Activated T-helper 17 cell treated with anti-CD3 and anti-CD28 coated beads, Interleukin-2, amount 50 U/mL, for 72 hours (primary cell): Measurements from ENCODE around the gene HHATL. TPM values are rescaled to one million over a fixed set of nuclear protein-coding genes. Genes with fewer than 3 reads are reported as not detected.
A peak's percentile ranks its signal among the peaks of the same experiment; 100 is the strongest.

ENCODE experiments used
- ATAC-seq: fragments of 150-1000 bp; cut with Tn5 transposase; replicated peaks from 2 replicates; pipeline ENCODE4 v1.10.0; 2021; ENCODE audit warnings: mild to moderate bottlenecking, moderate library complexity
- H3K27ac Mint-ChIP-seq: one replicate; pipeline ENCODE4 v1.8.0; 2022; ENCODE audit warnings: mixed read lengths
- H3K27me3 Mint-ChIP-seq: one replicate; pipeline ENCODE4 v1.8.0; 2022; ENCODE audit warnings: mixed read lengths
- H3K36me3 Mint-ChIP-seq: one replicate; pipeline ENCODE4 v1.8.0; 2022; ENCODE audit warnings: low read depth, mild to moderate bottlenecking, mixed read lengths
- H3K4me1 Mint-ChIP-seq: one replicate; pipeline ENCODE4 v1.8.0; 2022; ENCODE audit warnings: mixed read lengths
- H3K4me3 Mint-ChIP-seq: one replicate; pipeline ENCODE4 v1.8.0; 2022; ENCODE audit warnings: mild to moderate bottlenecking, mixed read lengths
- H3K9me3 Mint-ChIP-seq: one replicate; pipeline ENCODE4 v1.8.0; 2022; ENCODE audit warnings: mixed read lengths
- total RNA-seq, 2 donors: library from RNA; stranded (reverse); gene quantifications; one replicate each; pipeline ENCODE4 v1.2.3, GENCODE V29; 2022

Gene HHATL
- total RNA-seq, 2 donors from 2014 or later: not detected

GRCh38 chr3:42664438-42664803 lies 38.2 kb downstream of the HHATL start:
- Mint-ChIP-seq H3K27me3 (no peaks in the 10 kb centered on the region), H3K4me1 (no peaks in the 10 kb centered on the region), H3K27ac (no peak overlapping the region), H3K9me3 (no peaks in the 10 kb centered on the region), H3K36me3 (no peaks in the 10 kb centered on the region), H3K4me3 (no peak overlapping the region)
- ATAC-seq: no peak

DNA sequence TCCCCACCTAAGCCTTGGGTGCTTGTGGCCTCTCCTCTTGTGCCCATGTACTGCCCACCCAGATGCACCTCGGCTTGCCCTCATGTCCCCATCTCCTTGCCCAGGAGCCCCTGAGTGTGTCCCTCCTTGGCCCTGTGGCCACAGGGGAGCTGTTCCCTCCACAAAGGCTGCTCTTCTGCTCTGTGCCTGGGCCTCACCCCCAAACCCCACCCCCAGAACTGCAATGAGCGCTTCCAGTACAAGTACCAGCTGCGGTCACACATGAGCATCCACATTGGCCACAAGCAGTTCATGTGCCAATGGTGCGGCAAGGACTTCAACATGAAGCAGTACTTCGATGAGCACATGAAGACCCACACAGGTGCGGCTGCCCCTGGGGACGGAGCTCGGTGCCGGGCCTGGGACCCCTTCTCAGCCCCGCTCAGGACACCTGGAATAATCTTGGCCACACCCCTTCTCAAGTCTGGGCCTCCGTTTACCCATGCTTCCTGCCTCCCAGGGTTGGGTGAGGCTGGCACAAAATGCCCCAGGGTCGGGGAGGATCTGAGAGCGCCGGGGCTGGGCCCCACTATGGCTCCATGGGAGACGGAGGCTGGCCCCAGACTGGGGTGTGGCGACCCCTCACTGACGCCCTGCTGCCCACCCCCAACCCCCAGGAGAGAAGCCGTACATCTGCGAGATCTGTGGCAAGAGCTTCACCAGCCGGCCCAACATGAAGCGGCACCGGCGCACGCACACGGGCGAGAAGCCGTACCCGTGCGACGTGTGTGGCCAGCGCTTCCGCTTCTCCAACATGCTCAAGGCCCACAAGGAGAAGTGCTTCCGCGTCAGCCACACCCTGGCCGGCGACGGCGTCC lies 38.8 kb downstream of the HHATL start:
- Mint-ChIP-seq H3K27me3 (no peaks in the 10 kb centered on the region), H3K9me3 (no peaks in the 10 kb centered on the region), H3K4me1 (no peaks in the 10 kb centered on the region), H3K4me3 (no peak overlapping the region), H3K27ac (no peak overlapping the region), H3K36me3 (no peaks in the 10 kb centered on the region)
- ATAC-seq: no peak

GRCh38 chr3:42662813-42663535 lies 39.6 kb downstream of the HHATL start:
- Mint-ChIP-seq H3K4me1 (no peaks in the 10 kb centered on the region), H3K36me3 (no peaks in the 10 kb centered on the region), H3K27me3 (no peaks in the 10 kb centered on the region), H3K27ac (no peak overlapping the region), H3K9me3 (no peaks in the 10 kb centered on the region), H3K4me3 (no peak overlapping the region)
- ATAC-seq: no peak

DNA sequence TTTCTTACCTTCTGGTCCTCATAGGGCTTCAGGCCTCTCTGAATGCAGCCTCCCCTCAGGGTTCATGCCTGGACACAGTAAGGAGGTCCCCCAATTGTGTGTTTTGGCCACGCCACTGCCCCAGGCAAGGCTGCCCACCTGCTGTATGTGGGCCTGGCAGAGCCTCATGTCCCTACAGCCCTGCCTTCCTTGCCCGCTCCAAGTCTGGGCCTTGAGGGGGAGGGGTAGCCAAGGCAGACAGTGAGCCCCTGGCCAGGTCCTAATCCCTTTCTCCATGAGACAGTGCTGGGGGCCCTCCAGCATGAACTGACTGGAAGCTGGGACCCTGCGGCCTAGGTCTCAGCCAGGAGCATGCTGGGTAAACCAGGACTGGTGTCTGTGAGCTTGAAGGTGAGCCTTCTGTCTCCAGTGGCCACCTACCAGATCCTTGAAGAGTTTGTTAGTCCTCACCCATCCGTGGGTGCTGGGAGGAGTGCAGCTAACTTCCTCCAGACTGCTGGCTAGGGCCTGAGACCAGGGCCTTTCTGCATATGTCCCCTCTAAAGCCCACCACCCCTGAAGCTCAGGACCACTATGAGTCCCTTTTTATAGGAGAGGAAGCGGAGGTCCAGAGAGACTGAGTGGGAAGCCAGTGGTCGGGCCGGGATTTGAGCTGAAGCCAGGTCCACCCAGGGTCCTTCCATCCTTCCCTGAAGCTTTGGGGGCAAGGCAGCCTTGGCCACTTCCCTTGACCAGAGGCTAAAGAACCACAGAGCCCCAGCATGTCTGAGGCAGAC lies 40.4 kb downstream of the HHATL start:
- H3K4me1 Mint-ChIP-seq: no peaks in the 10 kb centered on the region

GRCh38 chr3:42661593-42662022 lies 41.0 kb downstream of the HHATL start:
- Mint-ChIP-seq H3K4me1 (no peaks in the 10 kb centered on the region), H3K36me3 (no peaks in the 10 kb centered on the region), H3K27me3 (no peaks in the 10 kb centered on the region), H3K27ac (no peak overlapping the region), H3K9me3 (no peaks in the 10 kb centered on the region), H3K4me3 (no peak overlapping the region)
- no peak for ATAC-seq

More for the DNA sequence above, 40.4 kb downstream of the HHATL start:
- H3K36me3 Mint-ChIP-seq: no peaks in the 10 kb centered on the region
- no peak overlapping the region for H3K4me3 Mint-ChIP-seq
- no peaks in the 10 kb centered on the region for H3K9me3 Mint-ChIP-seq
- no peak overlapping the region for H3K27ac Mint-ChIP-seq
- no peaks in the 10 kb centered on the region for H3K27me3 Mint-ChIP-seq
- ATAC-seq: no peak

- H3K27me3 Mint-ChIP-seq: no peaks in the 10 kb centered on the region
- no peak overlapping the region for H3K4me3 Mint-ChIP-seq
- no peaks in the 10 kb centered on the region for H3K36me3 Mint-ChIP-seq
- H3K27ac Mint-ChIP-seq: peak overlapping the region; percentile 44
- no peaks in the 10 kb centered on the region for H3K4me1 Mint-ChIP-seq
- peak; percentile 50 for ATAC-seq
- H3K9me3 Mint-ChIP-seq: no peaks in the 10 kb centered on the region
These were observed 41.7 kb downstream of the HHATL start for GRCh38 chr3:42660898-42661297.

DNA sequence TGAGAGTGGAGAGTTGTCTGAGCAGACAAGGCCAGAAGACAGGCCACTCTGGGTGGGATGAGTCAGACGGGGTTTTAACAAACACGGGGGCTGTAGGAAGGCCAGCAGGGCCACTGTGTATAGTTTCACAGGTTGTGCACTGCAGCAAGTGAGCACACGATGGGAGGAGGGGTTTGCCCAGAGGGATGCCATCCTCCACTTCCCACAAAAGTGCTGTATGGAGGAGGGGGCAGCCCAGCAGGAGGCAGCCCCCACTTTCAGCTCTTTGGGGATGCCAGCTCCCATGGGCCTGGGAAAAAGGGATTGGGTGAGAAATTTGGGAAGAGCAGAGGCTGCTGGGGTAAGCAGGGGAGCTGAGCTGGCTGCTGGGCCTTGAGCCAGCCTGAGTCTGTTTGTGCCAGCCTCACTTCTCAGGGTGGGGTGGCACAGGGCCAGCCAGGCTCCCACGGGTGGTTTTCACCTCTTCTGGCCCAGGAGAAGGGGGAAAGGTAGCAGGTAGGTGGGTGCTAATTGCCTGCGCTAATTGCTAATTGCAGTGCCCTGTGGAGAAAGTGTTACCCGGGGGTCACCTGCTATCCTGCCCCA lies 42.4 kb downstream of the HHATL start:
- Mint-ChIP-seq H3K36me3 (no peaks in the 10 kb centered on the region), H3K27me3 (no peaks in the 10 kb centered on the region), H3K27ac (peak overlapping the region; percentile 23), H3K9me3 (no peaks in the 10 kb centered on the region), H3K4me1 (no peaks in the 10 kb centered on the region), H3K4me3 (no peak overlapping the region)
- no peak for ATAC-seq

DNA sequence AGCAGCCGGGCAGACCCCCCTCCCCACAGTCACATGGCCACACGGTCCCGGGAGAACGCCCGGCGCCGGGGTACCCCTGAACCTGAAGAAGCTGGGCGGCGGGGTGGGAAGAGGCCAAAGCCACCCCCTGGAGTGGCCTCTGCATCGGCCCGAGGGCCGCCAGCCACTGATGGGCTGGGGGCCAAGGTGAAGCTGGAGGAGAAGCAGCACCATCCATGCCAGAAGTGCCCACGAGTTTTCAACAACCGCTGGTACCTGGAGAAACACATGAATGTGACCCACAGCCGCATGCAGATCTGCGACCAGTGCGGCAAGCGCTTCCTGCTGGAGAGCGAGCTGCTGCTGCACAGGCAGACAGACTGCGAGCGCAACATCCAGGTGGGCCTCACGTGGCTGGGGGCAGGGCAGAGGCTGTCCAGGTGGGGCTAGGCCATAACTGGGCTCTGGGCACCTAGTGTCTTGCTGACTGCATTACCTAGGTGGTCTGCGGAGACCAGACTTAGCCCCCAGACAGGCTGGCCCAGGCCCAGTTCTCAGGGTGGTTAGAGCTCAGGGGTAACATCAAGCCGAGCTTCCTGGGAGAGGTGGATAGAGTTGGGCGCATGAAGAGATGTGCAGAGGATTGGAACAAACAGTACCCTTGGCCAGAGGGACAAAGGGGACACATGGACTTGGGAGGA lies 43.0 kb downstream of the HHATL start:
- Mint-ChIP-seq H3K4me3 (no peak overlapping the region), H3K36me3 (no peaks in the 10 kb centered on the region), H3K27me3 (no peaks in the 10 kb centered on the region), H3K9me3 (no peaks in the 10 kb centered on the region), H3K4me1 (no peaks in the 10 kb centered on the region), H3K27ac (peak overlapping the region; percentile 23)
- ATAC-seq: no peak

- no peaks in the 10 kb centered on the region for H3K9me3 Mint-ChIP-seq
- no peak for ATAC-seq
- H3K27me3 Mint-ChIP-seq: no peaks in the 10 kb centered on the region
- no peak overlapping the region for H3K4me3 Mint-ChIP-seq
- H3K36me3 Mint-ChIP-seq: no peaks in the 10 kb centered on the region
- H3K4me1 Mint-ChIP-seq: no peaks in the 10 kb centered on the region
- H3K27ac Mint-ChIP-seq: no peak overlapping the region
These were observed 43.7 kb downstream of the HHATL start for GRCh38 chr3:42658771-42659390.

DNA sequence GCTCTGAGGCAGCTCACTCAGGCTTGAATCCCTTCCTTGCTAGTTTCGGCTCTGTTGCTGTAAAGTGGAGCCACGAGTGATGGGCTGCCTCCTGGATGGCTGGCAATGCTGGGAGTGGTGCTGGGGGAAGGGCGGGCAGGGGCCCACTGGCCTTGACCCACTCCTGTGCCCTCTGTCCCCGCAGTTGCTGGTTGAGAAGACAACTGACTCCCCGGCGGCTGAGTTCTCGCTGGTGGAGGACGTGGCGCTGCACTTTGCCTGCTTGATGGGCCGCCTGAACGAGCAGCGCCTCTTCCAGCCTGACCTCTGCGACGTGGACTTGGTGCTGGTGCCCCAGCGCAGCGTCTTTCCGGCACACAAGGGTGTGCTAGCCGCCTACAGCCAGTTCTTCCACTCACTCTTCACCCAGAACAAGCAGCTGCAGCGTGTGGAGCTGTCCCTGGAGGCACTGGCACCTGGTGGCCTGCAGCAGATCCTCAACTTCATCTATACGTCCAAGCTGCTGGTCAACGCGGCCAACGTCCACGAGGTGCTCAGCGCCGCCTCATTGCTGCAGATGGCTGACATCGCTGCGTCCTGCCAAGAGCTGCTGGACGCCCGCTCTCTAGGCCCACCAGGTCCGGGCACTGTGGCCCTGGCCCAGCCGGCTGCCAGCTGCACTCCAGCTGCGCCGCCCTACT lies 44.4 kb downstream of the HHATL start:
- Mint-ChIP-seq H3K4me3 (no peak overlapping the region), H3K4me1 (no peaks in the 10 kb centered on the region), H3K27me3 (no peaks in the 10 kb centered on the region), H3K36me3 (no peaks in the 10 kb centered on the region), H3K9me3 (no peaks in the 10 kb centered on the region), H3K27ac (peak overlapping the region; percentile 17)
- no peak for ATAC-seq

- H3K27me3 Mint-ChIP-seq: no peaks in the 10 kb centered on the region
- ATAC-seq: no peak
- no peaks in the 10 kb centered on the region for H3K4me1 Mint-ChIP-seq
- peak overlapping the region; percentile 17 for H3K27ac Mint-ChIP-seq
- no peaks in the 10 kb centered on the region for H3K36me3 Mint-ChIP-seq
- no peaks in the 10 kb centered on the region for H3K9me3 Mint-ChIP-seq
- no peak overlapping the region for H3K4me3 Mint-ChIP-seq
These were observed 44.9 kb downstream of the HHATL start for GRCh38 chr3:42657675-42658074.

GRCh38 chr3:42656680-42657610 lies 45.7 kb downstream of the HHATL start:
- Mint-ChIP-seq H3K27ac (peak overlapping the region; percentile 17), H3K9me3 (no peaks in the 10 kb centered on the region), H3K27me3 (no peaks in the 10 kb centered on the region), H3K36me3 (no peaks in the 10 kb centered on the region), H3K4me1 (no peaks in the 10 kb centered on the region), H3K4me3 (no peak overlapping the region)
- ATAC-seq: no peak
